ENCODE measurements around the gene FBN3.

FBN3 gene

GRCh38 chr19:8020681-8021080 is 128.7 kb downstream of the FBN3 start:
- DNase-seq (ENCODE audit: low read depth): no peak

- DNase-seq (ENCODE audit: low read depth): no peak
Measured at GRCh38 chr19:8017808-8018207, 131.6 kb downstream of the FBN3 start.

All from stromal cell of bone marrow (primary cell).